ENCODE results near the gene GH1. TPM values are rescaled to one million over a fixed set of nuclear protein-coding genes. Genes with fewer than 3 reads are reported as not detected.

GH1 gene
- total and polyA plus RNA-seq, 9 of the 15 experiments (the other 6 are each of a cell fraction or from before 2014, with no cell fraction given) = not detected

DNA sequence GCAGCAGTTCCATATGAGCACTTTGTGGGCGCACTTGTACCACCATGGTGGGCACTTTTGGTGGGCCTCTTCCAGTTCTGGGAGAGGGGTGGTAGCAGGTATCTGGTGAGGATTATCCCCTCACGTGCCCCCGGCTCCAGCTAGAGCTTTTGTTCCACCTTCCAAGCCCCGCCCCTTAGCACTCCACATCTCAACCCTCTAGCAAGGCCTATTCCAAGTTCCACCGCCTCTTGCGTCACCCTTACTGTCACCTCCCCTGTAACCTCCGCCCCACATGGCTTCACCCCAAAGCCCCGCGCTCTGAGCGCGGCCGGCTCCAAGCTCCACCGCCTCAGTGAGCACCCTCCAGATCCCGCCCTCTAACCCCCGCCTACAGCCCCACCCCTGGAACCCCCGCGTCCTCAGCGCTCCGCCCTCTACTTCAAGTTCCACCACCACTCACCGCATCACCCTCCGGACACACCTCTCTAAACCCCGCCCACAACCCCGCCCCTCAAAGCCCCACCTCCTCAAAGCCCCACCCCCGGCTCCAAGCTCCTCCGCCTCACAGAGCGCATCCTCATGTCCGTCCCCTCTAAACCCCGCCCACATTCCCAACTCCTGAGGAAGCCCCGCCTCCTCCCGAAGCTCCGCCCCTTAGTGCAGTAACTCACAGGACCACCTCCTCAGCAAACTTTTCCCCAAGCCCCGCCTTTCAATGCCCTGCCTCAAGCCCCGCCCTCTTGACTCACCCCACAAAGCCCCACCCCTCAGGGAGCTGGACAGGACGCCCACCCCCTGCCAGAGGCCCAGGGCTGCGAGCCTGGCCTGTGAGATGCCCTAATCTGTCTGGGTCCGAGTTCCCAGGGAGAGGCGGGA lies 42.9 kb upstream of the GH1 start (continued):
- TF ChIP-seq, protein P1, sequence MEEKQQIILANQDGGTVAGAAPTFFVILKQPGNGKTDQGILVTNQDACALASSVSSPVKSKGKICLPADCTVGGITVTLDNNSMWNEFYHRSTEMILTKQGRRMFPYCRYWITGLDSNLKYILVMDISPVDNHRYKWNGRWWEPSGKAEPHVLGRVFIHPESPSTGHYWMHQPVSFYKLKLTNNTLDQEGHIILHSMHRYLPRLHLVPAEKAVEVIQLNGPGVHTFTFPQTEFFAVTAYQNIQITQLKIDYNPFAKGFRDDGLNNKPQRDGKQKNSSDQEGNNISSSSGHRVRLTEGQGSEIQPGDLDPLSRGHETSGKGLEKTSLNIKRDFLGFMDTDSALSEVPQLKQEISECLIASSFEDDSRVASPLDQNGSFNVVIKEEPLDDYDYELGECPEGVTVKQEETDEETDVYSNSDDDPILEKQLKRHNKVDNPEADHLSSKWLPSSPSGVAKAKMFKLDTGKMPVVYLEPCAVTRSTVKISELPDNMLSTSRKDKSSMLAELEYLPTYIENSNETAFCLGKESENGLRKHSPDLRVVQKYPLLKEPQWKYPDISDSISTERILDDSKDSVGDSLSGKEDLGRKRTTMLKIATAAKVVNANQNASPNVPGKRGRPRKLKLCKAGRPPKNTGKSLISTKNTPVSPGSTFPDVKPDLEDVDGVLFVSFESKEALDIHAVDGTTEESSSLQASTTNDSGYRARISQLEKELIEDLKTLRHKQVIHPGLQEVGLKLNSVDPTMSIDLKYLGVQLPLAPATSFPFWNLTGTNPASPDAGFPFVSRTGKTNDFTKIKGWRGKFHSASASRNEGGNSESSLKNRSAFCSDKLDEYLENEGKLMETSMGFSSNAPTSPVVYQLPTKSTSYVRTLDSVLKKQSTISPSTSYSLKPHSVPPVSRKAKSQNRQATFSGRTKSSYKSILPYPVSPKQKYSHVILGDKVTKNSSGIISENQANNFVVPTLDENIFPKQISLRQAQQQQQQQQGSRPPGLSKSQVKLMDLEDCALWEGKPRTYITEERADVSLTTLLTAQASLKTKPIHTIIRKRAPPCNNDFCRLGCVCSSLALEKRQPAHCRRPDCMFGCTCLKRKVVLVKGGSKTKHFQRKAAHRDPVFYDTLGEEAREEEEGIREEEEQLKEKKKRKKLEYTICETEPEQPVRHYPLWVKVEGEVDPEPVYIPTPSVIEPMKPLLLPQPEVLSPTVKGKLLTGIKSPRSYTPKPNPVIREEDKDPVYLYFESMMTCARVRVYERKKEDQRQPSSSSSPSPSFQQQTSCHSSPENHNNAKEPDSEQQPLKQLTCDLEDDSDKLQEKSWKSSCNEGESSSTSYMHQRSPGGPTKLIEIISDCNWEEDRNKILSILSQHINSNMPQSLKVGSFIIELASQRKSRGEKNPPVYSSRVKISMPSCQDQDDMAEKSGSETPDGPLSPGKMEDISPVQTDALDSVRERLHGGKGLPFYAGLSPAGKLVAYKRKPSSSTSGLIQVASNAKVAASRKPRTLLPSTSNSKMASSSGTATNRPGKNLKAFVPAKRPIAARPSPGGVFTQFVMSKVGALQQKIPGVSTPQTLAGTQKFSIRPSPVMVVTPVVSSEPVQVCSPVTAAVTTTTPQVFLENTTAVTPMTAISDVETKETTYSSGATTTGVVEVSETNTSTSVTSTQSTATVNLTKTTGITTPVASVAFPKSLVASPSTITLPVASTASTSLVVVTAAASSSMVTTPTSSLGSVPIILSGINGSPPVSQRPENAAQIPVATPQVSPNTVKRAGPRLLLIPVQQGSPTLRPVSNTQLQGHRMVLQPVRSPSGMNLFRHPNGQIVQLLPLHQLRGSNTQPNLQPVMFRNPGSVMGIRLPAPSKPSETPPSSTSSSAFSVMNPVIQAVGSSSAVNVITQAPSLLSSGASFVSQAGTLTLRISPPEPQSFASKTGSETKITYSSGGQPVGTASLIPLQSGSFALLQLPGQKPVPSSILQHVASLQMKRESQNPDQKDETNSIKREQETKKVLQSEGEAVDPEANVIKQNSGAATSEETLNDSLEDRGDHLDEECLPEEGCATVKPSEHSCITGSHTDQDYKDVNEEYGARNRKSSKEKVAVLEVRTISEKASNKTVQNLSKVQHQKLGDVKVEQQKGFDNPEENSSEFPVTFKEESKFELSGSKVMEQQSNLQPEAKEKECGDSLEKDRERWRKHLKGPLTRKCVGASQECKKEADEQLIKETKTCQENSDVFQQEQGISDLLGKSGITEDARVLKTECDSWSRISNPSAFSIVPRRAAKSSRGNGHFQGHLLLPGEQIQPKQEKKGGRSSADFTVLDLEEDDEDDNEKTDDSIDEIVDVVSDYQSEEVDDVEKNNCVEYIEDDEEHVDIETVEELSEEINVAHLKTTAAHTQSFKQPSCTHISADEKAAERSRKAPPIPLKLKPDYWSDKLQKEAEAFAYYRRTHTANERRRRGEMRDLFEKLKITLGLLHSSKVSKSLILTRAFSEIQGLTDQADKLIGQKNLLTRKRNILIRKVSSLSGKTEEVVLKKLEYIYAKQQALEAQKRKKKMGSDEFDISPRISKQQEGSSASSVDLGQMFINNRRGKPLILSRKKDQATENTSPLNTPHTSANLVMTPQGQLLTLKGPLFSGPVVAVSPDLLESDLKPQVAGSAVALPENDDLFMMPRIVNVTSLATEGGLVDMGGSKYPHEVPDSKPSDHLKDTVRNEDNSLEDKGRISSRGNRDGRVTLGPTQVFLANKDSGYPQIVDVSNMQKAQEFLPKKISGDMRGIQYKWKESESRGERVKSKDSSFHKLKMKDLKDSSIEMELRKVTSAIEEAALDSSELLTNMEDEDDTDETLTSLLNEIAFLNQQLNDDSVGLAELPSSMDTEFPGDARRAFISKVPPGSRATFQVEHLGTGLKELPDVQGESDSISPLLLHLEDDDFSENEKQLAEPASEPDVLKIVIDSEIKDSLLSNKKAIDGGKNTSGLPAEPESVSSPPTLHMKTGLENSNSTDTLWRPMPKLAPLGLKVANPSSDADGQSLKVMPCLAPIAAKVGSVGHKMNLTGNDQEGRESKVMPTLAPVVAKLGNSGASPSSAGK (IDR thresholded peaks at IDR 0.05) = 0 out of 2 replicates have a peak, but pooled peaks have one; percentile 35
- TF ChIP-seq, protein P2, sequence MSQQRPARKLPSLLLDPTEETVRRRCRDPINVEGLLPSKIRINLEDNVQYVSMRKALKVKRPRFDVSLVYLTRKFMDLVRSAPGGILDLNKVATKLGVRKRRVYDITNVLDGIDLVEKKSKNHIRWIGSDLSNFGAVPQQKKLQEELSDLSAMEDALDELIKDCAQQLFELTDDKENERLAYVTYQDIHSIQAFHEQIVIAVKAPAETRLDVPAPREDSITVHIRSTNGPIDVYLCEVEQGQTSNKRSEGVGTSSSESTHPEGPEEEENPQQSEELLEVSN (IDR thresholded peaks at IDR 0.05; ENCODE audit: borderline replicate concordance in 1 of 2, extremely low read depth in 1 of 2, insufficient read depth in 1 of 2, insufficient read length in 1 of 2, low read depth in 1 of 2, low read length in 1 of 2, poor library complexity in 1 of 2, severe bottlenecking in 1 of 2) = peak in 1 of 2 experiments; percentile 53
- TF ChIP-seq ZNF41 (CRISPR knock-in tag; conservative IDR thresholded peaks at IDR 0.05) (no peak), ZNF445 (CRISPR knock-in tag; IDR thresholded peaks at IDR 0.05; ENCODE audit: low read depth) (no peak), MYC (IDR thresholded peaks at IDR 0.05; ENCODE audit: low read depth, low read length) (peak; percentile 87), MYC (CRISPR knock-in tag; IDR thresholded peaks at IDR 0.05; ENCODE audit: borderline replicate concordance, low read depth) (no peak), CREM (IDR thresholded peaks at IDR 0.05; ENCODE audit: low read depth) (0 out of 2 replicates have a peak, but pooled peaks have one; percentile 3)
- TF ChIP-seq, protein P3, sequence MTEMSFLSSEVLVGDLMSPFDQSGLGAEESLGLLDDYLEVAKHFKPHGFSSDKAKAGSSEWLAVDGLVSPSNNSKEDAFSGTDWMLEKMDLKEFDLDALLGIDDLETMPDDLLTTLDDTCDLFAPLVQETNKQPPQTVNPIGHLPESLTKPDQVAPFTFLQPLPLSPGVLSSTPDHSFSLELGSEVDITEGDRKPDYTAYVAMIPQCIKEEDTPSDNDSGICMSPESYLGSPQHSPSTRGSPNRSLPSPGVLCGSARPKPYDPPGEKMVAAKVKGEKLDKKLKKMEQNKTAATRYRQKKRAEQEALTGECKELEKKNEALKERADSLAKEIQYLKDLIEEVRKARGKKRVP (CRISPR knock-in tag; IDR thresholded peaks at IDR 0.05) = 0 out of 2 replicates have a peak, but pooled peaks have one; percentile 63
- TF ChIP-seq, protein P4, sequence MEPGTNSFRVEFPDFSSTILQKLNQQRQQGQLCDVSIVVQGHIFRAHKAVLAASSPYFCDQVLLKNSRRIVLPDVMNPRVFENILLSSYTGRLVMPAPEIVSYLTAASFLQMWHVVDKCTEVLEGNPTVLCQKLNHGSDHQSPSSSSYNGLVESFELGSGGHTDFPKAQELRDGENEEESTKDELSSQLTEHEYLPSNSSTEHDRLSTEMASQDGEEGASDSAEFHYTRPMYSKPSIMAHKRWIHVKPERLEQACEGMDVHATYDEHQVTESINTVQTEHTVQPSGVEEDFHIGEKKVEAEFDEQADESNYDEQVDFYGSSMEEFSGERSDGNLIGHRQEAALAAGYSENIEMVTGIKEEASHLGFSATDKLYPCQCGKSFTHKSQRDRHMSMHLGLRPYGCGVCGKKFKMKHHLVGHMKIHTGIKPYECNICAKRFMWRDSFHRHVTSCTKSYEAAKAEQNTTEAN (CRISPR knock-in tag; IDR thresholded peaks at IDR 0.05) = no peak

Measured in K562 (cell line).